GM18505 (cell line): ENCODE measurements around the gene MCRIP1.

Experiments used
- ATAC-seq: cut with Tn5 transposase; IDR thresholded peaks from one replicate; pipeline ENCODE4 v1.9.1; 2021; ENCODE audit not compliant: unreplicated experiment
- POLR2A ChIP-seq: IDR thresholded peaks from 4 replicates; pipeline ENCODE4 v1.6.1; 2011; ENCODE audit warnings: borderline replicate concordance; ENCODE audit not compliant: insufficient read depth, insufficient read length; ENCODE audit errors: extremely low read depth

The MCRIP1 gene

GRCh38 chr17:81804559-81805399 is 28.3 kb downstream of the MCRIP1 start:
- no peak for TF ChIP-seq POLR2A
- ATAC-seq, result no peak

GRCh38 chr17:81803728-81804558 is 29.1 kb downstream of the MCRIP1 start, which contains the start of gene GCGR:
GCGR (plus strand) TSS chr17:81804150; CDS start chr17:81809019, 4,869 bp downstream.
- TF ChIP-seq POLR2A, result no peak
- no peak for ATAC-seq

- no peak for ATAC-seq
- no peak for TF ChIP-seq POLR2A
These were observed 30.0 kb downstream of the MCRIP1 start for GRCh38 chr17:81802856-81803643.

- TF ChIP-seq POLR2A, result no peak
- ATAC-seq, result no peak
These were observed 30.9 kb downstream of the MCRIP1 start for GRCh38 chr17:81802048-81802758.

- no peak for TF ChIP-seq POLR2A
- no peak for ATAC-seq
These were observed 31.8 kb downstream of the MCRIP1 start for GRCh38 chr17:81801327-81801726.

GRCh38 chr17:81794509-81794908 is 38.6 kb downstream of the MCRIP1 start:
- TF ChIP-seq POLR2A, result no peak

GRCh38 chr17:81794074-81794476 is 39.0 kb downstream of the MCRIP1 start:
- no peak for ATAC-seq
- no peak for TF ChIP-seq POLR2A

More at GRCh38 chr17:81794509-81794908, 38.6 kb downstream of the MCRIP1 start:
- ATAC-seq, result no peak

GRCh38 chr17:81792675-81793615 is 40.1 kb downstream of the MCRIP1 start:
- no peak for ATAC-seq
- TF ChIP-seq POLR2A, result no peak
